ENCODE measurements around the gene SMCO2. TPM values are rescaled to one million over a fixed set of nuclear protein-coding genes. Genes with fewer than 3 reads are reported as not detected.

Gene SMCO2
- total and polyA plus RNA-seq, 2 of the 4 experiments (the other 2 are of a cell fraction), result 0.19 TPM; not detected in 1

DNA sequence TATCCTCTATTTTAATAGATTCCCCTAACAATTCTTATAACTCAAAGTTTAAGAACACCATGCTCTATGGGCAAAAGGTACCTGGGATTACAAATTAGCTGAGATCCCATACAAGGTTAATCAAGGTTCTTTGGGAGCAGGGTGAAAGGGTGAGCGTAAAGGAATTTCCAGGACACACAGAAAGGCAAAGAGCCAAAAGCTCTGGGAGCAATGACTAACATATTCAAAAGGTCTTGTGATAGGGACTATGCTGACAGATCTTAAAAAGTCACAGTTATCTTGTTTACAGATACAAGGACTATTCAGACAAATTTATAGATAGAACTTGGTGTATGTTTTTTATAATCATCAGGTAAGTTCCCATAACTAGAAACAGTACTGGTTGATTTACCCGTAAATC, 58.0 kb downstream of the SMCO2 start:
- Histone ChIP-seq H2AK9ac (replicated peaks; ENCODE audit: low read depth, low read length, poor library complexity) (no peak overlapping the region), H3K14ac (replicated peaks; ENCODE audit: low read depth, low read length) (no peak overlapping the region), H3K9ac (ENCODE audit: low read depth, low read length) (no peak overlapping the region), H4K20me1 (ENCODE audit: insufficient read depth, low read length) (no peaks in the 10 kb centered on the region), H2BK20ac (ENCODE audit: low read depth, low read length) (no peak overlapping the region), H3K4me3 (ENCODE audit: insufficient read depth, low read depth, low read length) (no peak overlapping the region), H3K27me3 (ENCODE audit: control insufficient read depth, insufficient read depth, low read length) (no peaks in the 10 kb centered on the region), H3K36me3 (ENCODE audit: control insufficient read depth, insufficient read depth, low read length) (no peaks in the 10 kb centered on the region), H2BK5ac (ENCODE audit: low read depth, low read length, poor library complexity, severe bottlenecking) (no peak overlapping the region), H2AFZ (replicated peaks; ENCODE audit: low read length, poor library complexity) (no peak overlapping the region), H4K8ac (ENCODE audit: low read depth in 2 of 2, low read length in 2 of 2) (no peak overlapping the region), H3K23ac (ENCODE audit: low read depth, low read length) (no peak overlapping the region), H3K56ac (ENCODE audit: extremely low read depth, insufficient read depth, low read length) (no peak overlapping the region), H3K18ac (ENCODE audit: low read depth, low read length) (no peak overlapping the region), H3K9me1 (ENCODE audit: insufficient read depth, low read length) (no peaks in the 10 kb centered on the region), H3K4me2 (ENCODE audit: low read depth, low read length) (no peak overlapping the region), H2AK5ac (ENCODE audit: low read depth, low read length) (no peak overlapping the region), H2BK15ac (ENCODE audit: low read depth, low read length) (no peak overlapping the region), H3K27ac (ENCODE audit: insufficient read depth, low read length) (no peak overlapping the region), H3K9me3 (ENCODE audit: control insufficient read depth, insufficient read depth, low read length) (peaks cover 2% of the 10 kb centered on the region; the same call in 1 of the 2 replicates), H3K79me1 (ENCODE audit: low read depth in 1 of 2, low read length in 2 of 2) (no peaks in the 10 kb centered on the region), H3K4me1 (ENCODE audit: control insufficient read depth, insufficient read depth, low read length) (peaks cover 6% of the 10 kb centered on the region), H4K91ac (ENCODE audit: insufficient read depth, low read depth, low read length) (no peak overlapping the region), H2BK120ac (ENCODE audit: low read depth, low read length) (no peak overlapping the region), H4K5ac (ENCODE audit: low read depth, low read length) (no peak overlapping the region), H3K4ac (ENCODE audit: low read depth, low read length) (no peak overlapping the region)
- dilution Hi-C loops (cut with HindIII; ENCODE audit: low sequenced_read_pairs, unreplicated experiment), result no loop called here
- POLR2A ChIA-PET (ENCODE audit: unreplicated experiment), result interaction anchor here (1.3 kb wide), 1 partner anchor 19 kb away, joined by 7 read pairs; the partner anchor contains the start of gene PPFIBP1
- BruUV-seq (replicated peaks), result no TSS peak
- no CpG with 5 or more reads among the region's 2 CpGs for WGBS, 2 experiments (ENCODE audit: extremely low coverage in 2 of 2, insufficient read length in 1 of 2)
- in situ Hi-C loops (cut with MboI; ENCODE audit: low sequenced_read_pairs), result no loop called here
- ATAC-seq (ENCODE audit: low read depth) (no peak), DNase-seq (peak; percentile 19)
- CTCF ChIA-PET, result no interaction called here
- intact Hi-C loops (cut with micrococcal nuclease), result no loop called here
- TF ChIP-seq, protein P1, sequence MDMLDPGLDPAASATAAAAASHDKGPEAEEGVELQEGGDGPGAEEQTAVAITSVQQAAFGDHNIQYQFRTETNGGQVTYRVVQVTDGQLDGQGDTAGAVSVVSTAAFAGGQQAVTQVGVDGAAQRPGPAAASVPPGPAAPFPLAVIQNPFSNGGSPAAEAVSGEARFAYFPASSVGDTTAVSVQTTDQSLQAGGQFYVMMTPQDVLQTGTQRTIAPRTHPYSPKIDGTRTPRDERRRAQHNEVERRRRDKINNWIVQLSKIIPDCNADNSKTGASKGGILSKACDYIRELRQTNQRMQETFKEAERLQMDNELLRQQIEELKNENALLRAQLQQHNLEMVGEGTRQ (IDR thresholded peaks at IDR 0.05; ENCODE audit: low read depth, low read length), result no peak
- TF ChIP-seq, protein P2, sequence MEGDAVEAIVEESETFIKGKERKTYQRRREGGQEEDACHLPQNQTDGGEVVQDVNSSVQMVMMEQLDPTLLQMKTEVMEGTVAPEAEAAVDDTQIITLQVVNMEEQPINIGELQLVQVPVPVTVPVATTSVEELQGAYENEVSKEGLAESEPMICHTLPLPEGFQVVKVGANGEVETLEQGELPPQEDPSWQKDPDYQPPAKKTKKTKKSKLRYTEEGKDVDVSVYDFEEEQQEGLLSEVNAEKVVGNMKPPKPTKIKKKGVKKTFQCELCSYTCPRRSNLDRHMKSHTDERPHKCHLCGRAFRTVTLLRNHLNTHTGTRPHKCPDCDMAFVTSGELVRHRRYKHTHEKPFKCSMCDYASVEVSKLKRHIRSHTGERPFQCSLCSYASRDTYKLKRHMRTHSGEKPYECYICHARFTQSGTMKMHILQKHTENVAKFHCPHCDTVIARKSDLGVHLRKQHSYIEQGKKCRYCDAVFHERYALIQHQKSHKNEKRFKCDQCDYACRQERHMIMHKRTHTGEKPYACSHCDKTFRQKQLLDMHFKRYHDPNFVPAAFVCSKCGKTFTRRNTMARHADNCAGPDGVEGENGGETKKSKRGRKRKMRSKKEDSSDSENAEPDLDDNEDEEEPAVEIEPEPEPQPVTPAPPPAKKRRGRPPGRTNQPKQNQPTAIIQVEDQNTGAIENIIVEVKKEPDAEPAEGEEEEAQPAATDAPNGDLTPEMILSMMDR (conservative IDR thresholded peaks at IDR 0.05; ENCODE audit: low read depth, low read length), result no peak
- TF ChIP-seq CEBPB (IDR thresholded peaks at IDR 0.05; ENCODE audit: low read depth, low read length), result no peak
- TF ChIP-seq, protein P3, sequence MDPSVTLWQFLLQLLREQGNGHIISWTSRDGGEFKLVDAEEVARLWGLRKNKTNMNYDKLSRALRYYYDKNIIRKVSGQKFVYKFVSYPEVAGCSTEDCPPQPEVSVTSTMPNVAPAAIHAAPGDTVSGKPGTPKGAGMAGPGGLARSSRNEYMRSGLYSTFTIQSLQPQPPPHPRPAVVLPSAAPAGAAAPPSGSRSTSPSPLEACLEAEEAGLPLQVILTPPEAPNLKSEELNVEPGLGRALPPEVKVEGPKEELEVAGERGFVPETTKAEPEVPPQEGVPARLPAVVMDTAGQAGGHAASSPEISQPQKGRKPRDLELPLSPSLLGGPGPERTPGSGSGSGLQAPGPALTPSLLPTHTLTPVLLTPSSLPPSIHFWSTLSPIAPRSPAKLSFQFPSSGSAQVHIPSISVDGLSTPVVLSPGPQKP (IDR thresholded peaks at IDR 0.05; ENCODE audit: borderline replicate concordance, low read depth, low read length), result no peak
- no peak for TF ChIP-seq NFE2L2 (IDR thresholded peaks at IDR 0.05; ENCODE audit: low read depth, low read length)
- TF ChIP-seq RCOR1 (IDR thresholded peaks at IDR 0.05; ENCODE audit: insufficient replicate concordance, low read length), result no peak
- no peak for TF ChIP-seq RFX5 (IDR thresholded peaks at IDR 0.05; ENCODE audit: low read depth, low read length)
- TF ChIP-seq BHLHE40 (IDR thresholded peaks at IDR 0.05; ENCODE audit: low read depth, low read length), result no peak
- TF ChIP-seq CHD1 (IDR thresholded peaks at IDR 0.05; ENCODE audit: low read depth, low read length), result no peak
- no peak for TF ChIP-seq POLR2A (IDR thresholded peaks at IDR 0.05; ENCODE audit: low read depth, low read length)
- TF ChIP-seq MAZ (IDR thresholded peaks at IDR 0.05; ENCODE audit: borderline replicate concordance, low read depth, low read length), result no peak
- no peak for TF ChIP-seq MAFK (IDR thresholded peaks at IDR 0.05; ENCODE audit: low read depth, low read length)
